ENCODE data around the gene KRTAP1-5.

KRTAP1-5 gene

DNA sequence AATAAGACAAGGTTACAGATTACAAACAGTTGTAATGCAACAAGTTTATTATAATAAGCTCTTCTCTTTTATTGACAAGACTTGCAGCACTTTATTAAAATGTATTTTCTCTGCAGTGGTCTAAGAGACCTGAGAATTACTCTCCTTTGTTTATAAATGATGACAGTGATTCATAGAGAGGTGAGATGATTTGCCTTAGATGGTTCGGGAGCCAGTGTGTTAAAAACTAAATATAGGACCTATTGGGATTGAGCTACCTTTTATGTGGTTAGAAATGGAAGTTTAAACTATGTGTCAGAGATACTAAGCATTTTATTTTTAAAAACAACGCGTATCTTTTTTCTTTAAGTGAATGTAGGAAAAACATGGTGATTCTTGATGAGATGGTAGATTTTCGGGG, 30.2 kb downstream of the KRTAP1-5 start:
- H3K4me3 ChIP-seq (ENCODE audit: severe bottlenecking): no peak overlapping the region
- DNase-seq (ENCODE audit: low spot score) (no peak), ATAC-seq (ENCODE audit: low read depth) (no peak)
- H3K4me1 ChIP-seq (ENCODE audit: insufficient read depth, poor library complexity, severe bottlenecking): peaks cover 6% of the 10 kb centered on the region
- no peaks in the 10 kb centered on the region for H3K36me3 ChIP-seq (ENCODE audit: low read depth)
- H3K27ac ChIP-seq (ENCODE audit: poor library complexity, severe bottlenecking): no peak overlapping the region
- no peaks in the 10 kb centered on the region for H3K27me3 ChIP-seq (ENCODE audit: insufficient read depth, poor library complexity, severe bottlenecking)
- TF ChIP-seq, protein P1, sequence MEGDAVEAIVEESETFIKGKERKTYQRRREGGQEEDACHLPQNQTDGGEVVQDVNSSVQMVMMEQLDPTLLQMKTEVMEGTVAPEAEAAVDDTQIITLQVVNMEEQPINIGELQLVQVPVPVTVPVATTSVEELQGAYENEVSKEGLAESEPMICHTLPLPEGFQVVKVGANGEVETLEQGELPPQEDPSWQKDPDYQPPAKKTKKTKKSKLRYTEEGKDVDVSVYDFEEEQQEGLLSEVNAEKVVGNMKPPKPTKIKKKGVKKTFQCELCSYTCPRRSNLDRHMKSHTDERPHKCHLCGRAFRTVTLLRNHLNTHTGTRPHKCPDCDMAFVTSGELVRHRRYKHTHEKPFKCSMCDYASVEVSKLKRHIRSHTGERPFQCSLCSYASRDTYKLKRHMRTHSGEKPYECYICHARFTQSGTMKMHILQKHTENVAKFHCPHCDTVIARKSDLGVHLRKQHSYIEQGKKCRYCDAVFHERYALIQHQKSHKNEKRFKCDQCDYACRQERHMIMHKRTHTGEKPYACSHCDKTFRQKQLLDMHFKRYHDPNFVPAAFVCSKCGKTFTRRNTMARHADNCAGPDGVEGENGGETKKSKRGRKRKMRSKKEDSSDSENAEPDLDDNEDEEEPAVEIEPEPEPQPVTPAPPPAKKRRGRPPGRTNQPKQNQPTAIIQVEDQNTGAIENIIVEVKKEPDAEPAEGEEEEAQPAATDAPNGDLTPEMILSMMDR (IDR thresholded peaks at IDR 0.05; ENCODE audit: poor library complexity, severe bottlenecking): no peak
- H3K9me3 ChIP-seq (ENCODE audit: severe bottlenecking): no peaks in the 10 kb centered on the region

DNA sequence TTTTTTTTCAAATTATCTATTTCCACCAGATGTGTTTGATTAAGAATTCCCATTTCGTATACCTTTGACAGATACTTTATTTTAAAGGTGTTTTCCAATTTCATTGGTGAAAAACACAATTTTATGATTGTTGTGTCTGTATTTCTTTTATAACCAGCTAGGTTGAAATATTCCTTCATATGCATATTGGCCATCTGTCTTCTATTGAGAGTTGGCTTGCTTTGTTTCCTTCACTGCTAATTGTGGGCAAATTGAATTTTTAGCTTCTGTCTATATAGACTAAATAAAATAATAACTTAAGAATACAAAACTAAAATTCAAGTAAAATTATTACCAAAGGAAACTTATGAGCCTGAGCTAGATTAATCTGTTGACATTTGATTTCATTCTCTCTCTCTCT, 31.9 kb downstream of the KRTAP1-5 start:
- no peak overlapping the region for H3K4me3 ChIP-seq (ENCODE audit: severe bottlenecking)
- DNase-seq (ENCODE audit: low spot score) (no peak), ATAC-seq (ENCODE audit: low read depth) (no peak)
- no peak overlapping the region for H3K27ac ChIP-seq (ENCODE audit: poor library complexity, severe bottlenecking)
- no peaks in the 10 kb centered on the region for H3K36me3 ChIP-seq (ENCODE audit: low read depth)
- peaks cover 2% of the 10 kb centered on the region for H3K4me1 ChIP-seq (ENCODE audit: insufficient read depth, poor library complexity, severe bottlenecking)
- H3K27me3 ChIP-seq (ENCODE audit: insufficient read depth, poor library complexity, severe bottlenecking): no peaks in the 10 kb centered on the region
- TF ChIP-seq, protein P1 (IDR thresholded peaks at IDR 0.05; ENCODE audit: poor library complexity, severe bottlenecking): no peak
- no peaks in the 10 kb centered on the region for H3K9me3 ChIP-seq (ENCODE audit: severe bottlenecking)

DNA sequence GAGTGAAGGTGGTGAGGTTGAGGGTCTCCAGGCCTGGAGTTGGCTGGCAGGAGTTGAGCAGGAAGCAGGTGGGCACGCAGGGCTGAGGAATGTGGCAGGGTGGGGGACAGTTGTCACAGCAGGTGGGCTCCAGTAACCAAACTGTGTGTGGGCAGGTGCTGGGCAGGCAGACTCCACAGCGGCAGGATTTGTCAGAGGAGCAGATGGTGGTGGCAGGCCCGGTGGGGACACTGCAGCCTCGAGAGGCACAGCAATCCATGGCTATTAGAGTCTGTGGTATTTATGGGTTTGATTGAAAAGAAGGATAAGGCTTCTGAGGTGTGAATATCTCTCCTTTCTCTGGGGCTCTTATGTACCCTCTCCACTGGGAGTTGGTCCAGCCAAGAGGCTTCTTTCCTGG, 33.2 kb downstream of the KRTAP1-5 start, which contains the start of gene KRTAP3-3:
Gene KRTAP3-3, minus strand, starts transcription at position 326 of the 400 bp plus-strand sequence. Its CDS starts 67 bp downstream, at position 259.
- DNase-seq (ENCODE audit: low spot score) (no peak), ATAC-seq (ENCODE audit: low read depth) (no peak)
- Histone ChIP-seq H3K4me1 (ENCODE audit: insufficient read depth, poor library complexity, severe bottlenecking) (no peaks in the 10 kb centered on the region), H3K9me3 (ENCODE audit: severe bottlenecking) (no peaks in the 10 kb centered on the region), H3K27ac (ENCODE audit: poor library complexity, severe bottlenecking) (no peak within 1 kb of the TSS), H3K27me3 (ENCODE audit: insufficient read depth, poor library complexity, severe bottlenecking) (no peaks in the 10 kb centered on the region), H3K4me3 (ENCODE audit: severe bottlenecking) (no peak within 1 kb of the TSS), H3K36me3 (ENCODE audit: low read depth) (no peaks in the 10 kb centered on the region)
- TF ChIP-seq, protein P1 (IDR thresholded peaks at IDR 0.05; ENCODE audit: poor library complexity, severe bottlenecking): no peak

DNA sequence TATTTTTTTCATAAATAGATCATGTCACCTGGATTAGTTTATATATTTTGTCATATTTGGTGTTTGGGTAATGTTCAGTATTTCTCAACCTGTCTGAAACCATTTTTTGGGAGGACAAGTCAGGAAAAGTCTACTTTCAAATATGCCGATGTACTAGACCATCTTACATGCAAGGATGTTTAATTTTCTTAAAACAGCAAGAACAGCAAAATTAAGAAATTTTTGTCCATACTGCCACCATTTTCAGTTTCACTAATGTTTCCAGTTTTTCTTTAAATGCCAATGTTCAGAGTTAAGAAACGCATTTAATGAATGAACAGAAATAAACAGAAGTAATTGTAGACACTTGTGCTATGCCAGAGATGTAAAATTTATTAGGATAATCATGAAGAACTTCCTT, 33.9 kb downstream of the KRTAP1-5 start:
- H3K27ac ChIP-seq (ENCODE audit: poor library complexity, severe bottlenecking): no peak overlapping the region
- DNase-seq (ENCODE audit: low spot score): no peak
- H3K4me1 ChIP-seq (ENCODE audit: insufficient read depth, poor library complexity, severe bottlenecking): no peaks in the 10 kb centered on the region
- no peaks in the 10 kb centered on the region for H3K27me3 ChIP-seq (ENCODE audit: insufficient read depth, poor library complexity, severe bottlenecking)
- no peaks in the 10 kb centered on the region for H3K9me3 ChIP-seq (ENCODE audit: severe bottlenecking)
- no peaks in the 10 kb centered on the region for H3K36me3 ChIP-seq (ENCODE audit: low read depth)
- TF ChIP-seq, protein P1 (IDR thresholded peaks at IDR 0.05; ENCODE audit: poor library complexity, severe bottlenecking): no peak
- H3K4me3 ChIP-seq (ENCODE audit: severe bottlenecking): no peak overlapping the region
- no peak for ATAC-seq (ENCODE audit: low read depth)

DNA sequence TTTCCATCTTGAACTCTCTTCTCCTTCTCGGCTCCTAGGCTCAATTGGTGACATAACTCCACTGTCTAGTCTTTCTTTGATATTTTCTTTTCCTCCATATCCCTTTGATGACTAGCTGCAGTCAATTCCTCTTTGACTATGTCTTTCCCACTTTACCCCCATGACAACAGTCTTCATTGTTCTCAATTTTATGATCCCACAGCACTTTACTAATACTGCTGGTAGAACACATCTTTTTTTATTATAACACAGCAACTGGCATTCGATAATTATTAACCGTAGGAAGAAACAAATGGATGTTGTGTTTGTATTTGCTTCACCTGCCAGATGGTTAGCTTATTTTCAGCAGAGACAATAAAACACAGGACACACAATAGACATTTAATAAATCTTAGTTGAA, 34.3 kb downstream of the KRTAP1-5 start:
- DNase-seq (ENCODE audit: low spot score): no peak
- H3K27me3 ChIP-seq (ENCODE audit: insufficient read depth, poor library complexity, severe bottlenecking): no peaks in the 10 kb centered on the region
- TF ChIP-seq, protein P1 (IDR thresholded peaks at IDR 0.05; ENCODE audit: poor library complexity, severe bottlenecking): no peak

More for the DNA sequence above, 34.3 kb downstream of the KRTAP1-5 start:
- Histone ChIP-seq H3K36me3 (ENCODE audit: low read depth) (no peaks in the 10 kb centered on the region), H3K27ac (ENCODE audit: poor library complexity, severe bottlenecking) (no peak overlapping the region), H3K9me3 (ENCODE audit: severe bottlenecking) (no peaks in the 10 kb centered on the region), H3K4me3 (ENCODE audit: severe bottlenecking) (no peak overlapping the region), H3K4me1 (ENCODE audit: insufficient read depth, poor library complexity, severe bottlenecking) (no peaks in the 10 kb centered on the region)
- ATAC-seq (ENCODE audit: low read depth): no peak
